GM12878 (cell line): ENCODE data around the gene LRRC27. TPM values are rescaled to one million over a fixed set of nuclear protein-coding genes. Genes with fewer than 3 reads are reported as not detected.

Experiments used
- ATAC-seq: fragments of 200-7000 bp; cut with Tn5 transposase; 3 replicates; pipeline ENCODE4 v1.9.1; 2020; ENCODE audit warnings: mild to moderate bottlenecking, moderate library complexity
- BruUV-seq: library from RNA; stranded (reverse); fragments of 400-500 nt; replicated peaks from 2 replicates; lab custom pipeline; 2021; lab: Mats Ljungman, UMichigan
- CTCF ChIA-PET: fragments of 300-600 bp; sonication (Branson Sonifier 250); formaldehyde crosslinking; extraction: SDS; loops from one replicate; lab custom pipeline; 2021; ENCODE audit warnings: inconsistent platforms; lab: Yijun Ruan, JAX
- POLR2A ChIA-PET: fragments of 350-600 bp; formaldehyde crosslinking; extraction: SDS; loops from one replicate; lab custom pipeline; 2021; ENCODE audit warnings: inconsistent platforms; lab: Charles Lee
- RAD21 ChIA-PET: fragments of 300-600 bp; sonication (Branson Sonifier 250); formaldehyde crosslinking; loops from one replicate; lab custom pipeline; 2023; ENCODE audit warnings: antibody characterized with exemption; ENCODE audit not compliant: unreplicated experiment; lab: Charles Lee
- SMC1A ChIA-PET: fragments of 300-600 bp; sonication (Branson Sonifier 250); formaldehyde crosslinking; loops from one replicate; lab custom pipeline; 2023; ENCODE audit not compliant: unreplicated experiment, uncharacterized antibody; lab: Charles Lee
- DNase-seq: peaks from one replicate; pipeline ENCODE4 v3.0.0-alpha.2; 2011; ENCODE audit warnings: low read depth, low spot score
- FAIRE-seq: peaks from 3 replicates; lab custom pipeline; 2011; peaks lifted over from hg19 to GRCh38; lab: Jason Lieb, UNC
- H2AFZ ChIP-seq: 2 replicates; pipeline ENCODE4 v1.6.0; 2011; ENCODE audit warnings: low read depth, low read length, control low read depth; ENCODE audit not compliant: control insufficient read depth
- H3K27ac ChIP-seq: 2 replicates; pipeline ENCODE4 v1.5.1; 2011; ENCODE audit warnings: control low read depth; ENCODE audit not compliant: control insufficient read depth, insufficient read depth
- H3K27me3 ChIP-seq, 2 experiments: replicated peaks in 1 of 2; 2 replicates each; pipeline versions ENCODE4 v1.6.0 to v1.6.1; 2011; ENCODE audit warnings: low read length in 1 of 2; ENCODE audit not compliant: control insufficient read depth in 2 of 2, insufficient read depth in 2 of 2
- H3K36me3 ChIP-seq, 2 experiments: 2 replicates each; pipeline ENCODE4 v1.5.1; 2011; ENCODE audit warnings: low read length in 1 of 2; ENCODE audit not compliant: control insufficient read depth in 2 of 2, insufficient read depth in 2 of 2
- H3K4me1 ChIP-seq: 2 replicates; pipeline ENCODE4 v1.6.1; 2011; ENCODE audit warnings: mild to moderate bottlenecking, low read length, moderate library complexity, mixed read lengths; ENCODE audit not compliant: control insufficient read depth, insufficient read depth
- H3K4me2 ChIP-seq: 2 replicates; pipeline ENCODE4 v1.6.0; 2011; ENCODE audit warnings: control low read depth; ENCODE audit not compliant: control insufficient read depth, insufficient read depth
- H3K4me3 ChIP-seq: fragments of 200-600 bp; sonication (generic); 2 replicates; pipeline ENCODE4 v1.5.1; 2016
- H3K79me2 ChIP-seq: 2 replicates; pipeline ENCODE4 v1.6.0; 2011; ENCODE audit warnings: low read length; ENCODE audit not compliant: control insufficient read depth, insufficient read depth
- H3K9ac ChIP-seq: 2 replicates; pipeline ENCODE4 v1.8.0; 2011; ENCODE audit warnings: low read length, control low read depth, mixed read lengths; ENCODE audit not compliant: control insufficient read depth, insufficient read depth
- H3K9me3 ChIP-seq: replicated peaks from 3 replicates; pipeline ENCODE4 v1.5.1; 2011; ENCODE audit warnings: mild to moderate bottlenecking, low read length; ENCODE audit not compliant: control insufficient read depth, insufficient read depth
- H4K20me1 ChIP-seq: 2 replicates; pipeline ENCODE4 v1.6.0; 2011; ENCODE audit not compliant: control insufficient read depth, insufficient read depth
- ASH2L ChIP-seq: fragments of 300-600, 200-600 bp; sonication (generic); IDR thresholded peaks from 2 replicates; pipeline ENCODE4 v1.6.1; 2017; ENCODE audit warnings: low read depth, mild to moderate bottlenecking, borderline replicate concordance
- CBFB ChIP-seq: IDR thresholded peaks from 2 replicates; pipeline ENCODE4 v1.6.1; 2016; ENCODE audit warnings: antibody characterized with exemption, low read depth
- CBX3 ChIP-seq: fragments of 200-600 bp; sonication (generic); IDR thresholded peaks from 2 replicates; pipeline ENCODE4 v1.6.1; 2016; ENCODE audit warnings: low read depth, borderline replicate concordance
- CREM ChIP-seq: IDR thresholded peaks from 2 replicates; pipeline ENCODE4 v1.6.1; 2014; ENCODE audit warnings: antibody characterized with exemption, low read depth
- EGR1 ChIP-seq, 2 experiments: IDR thresholded peaks; 1 replicate in 1 of 2; 2 replicates in 1 of 2; pipeline ENCODE4 v1.6.1; 2011 to 2012; ENCODE audit warnings: low read depth in 2 of 2, low read length in 2 of 2, borderline replicate concordance in 1 of 2, mild to moderate bottlenecking in 1 of 2, moderate library complexity in 1 of 2
- EZH2 ChIP-seq: IDR thresholded peaks from 2 replicates; pipeline ENCODE4 v1.6.1; 2012; ENCODE audit warnings: low read depth, mild to moderate bottlenecking, control low read depth, inconsistent platforms, low read length, borderline replicate concordance; ENCODE audit not compliant: control insufficient read depth
- HDAC6 ChIP-seq: fragments of 200-600 bp; sonication (generic); IDR thresholded peaks from one replicate; pipeline ENCODE4 v1.8.0; 2017; ENCODE audit warnings: antibody characterized with exemption; ENCODE audit not compliant: unreplicated experiment
- KAT2A ChIP-seq: conservative IDR thresholded peaks from 2 replicates; pipeline ENCODE4 v1.6.1; 2011; ENCODE audit warnings: low read depth, low read length; ENCODE audit not compliant: control insufficient read depth
- PAX5 ChIP-seq: IDR thresholded peaks from 2 replicates; pipeline ENCODE4 v1.6.1; 2011; ENCODE audit warnings: low read depth, low read length, borderline replicate concordance
- PML ChIP-seq: IDR thresholded peaks from 2 replicates; pipeline ENCODE4 v1.6.1; 2012; ENCODE audit warnings: low read length, inconsistent platforms
- POLR2AphosphoS2 ChIP-seq: IDR thresholded peaks from 2 replicates; pipeline ENCODE4 v1.6.1; 2011; ENCODE audit warnings: low read depth, mild to moderate bottlenecking, low read length, improper control_type of control experiment, moderate library complexity
- RB1 ChIP-seq: fragments of 450-650 bp; formaldehyde crosslinking; IDR thresholded peaks from 2 replicates; pipeline ENCODE4 v1.6.1; 2017; ENCODE audit warnings: mild to moderate bottlenecking, borderline replicate concordance
- SMC3 ChIP-seq: IDR thresholded peaks from 2 replicates; pipeline ENCODE4 v1.6.1; 2011; ENCODE audit warnings: low read length, improper control_type of control experiment, borderline replicate concordance
- ZSCAN29 ChIP-seq: fragments of 450-650 bp; IDR thresholded peaks from 2 replicates; pipeline ENCODE4 v1.6.1; 2017; ENCODE audit warnings: mild to moderate bottlenecking, moderate library complexity
- WGBS: methylation state at CpG from one replicate; pipeline ENCODE4 v1.1.6; 2016; ENCODE audit warnings: low lambda C conversion rate; ENCODE audit not compliant: insufficient replicate concordance, insufficient coverage; ENCODE audit errors: missing lambda C conversion rate; 5-methylcytosine and 5-hydroxymethylcytosine counted together
- in situ Hi-C: fragments of 300-500 bp; cut with MboI; formaldehyde crosslinking; loops from 9 replicates; pipeline ENCODE4 v1.14.3; 2018; ENCODE audit warnings: mixed read lengths
- intact Hi-C: fragments of 100-400 bp; cut with micrococcal nuclease; formaldehyde crosslinking; loops from one replicate; pipeline ENCODE4 v1.14.2; 2022; ENCODE audit not compliant: unreplicated experiment
- polyA plus RNA-seq, 11 experiments: library from polyadenylated mRNA; depleted of rRNA in 4 of 11; unstranded in 6 of 11; stranded (reverse) in 5 of 11; fragments of >200 nt; fragmentation: Nextera tagmentation in 4 of 11; fragmentation: Illumina TruSeq in 1 of 11; extraction: Ambion mirVana in 4 of 11; extraction: Trizol in 1 of 11; gene quantifications; 1 replicate in 1 of 11; 2 replicates in 10 of 11; pipeline versions ENCODE4 v1.2.1 to v1.2.3, GENCODE V29; 2011 to 2016; ENCODE audit warnings: inconsistent platforms in 2 of 11, missing spikeins in 2 of 11, low read depth in 1 of 11
- total RNA-seq, 4 experiments: library from RNA; depleted of rRNA in 3 of 4; stranded (reverse); fragments of >200 nt in 3 of 4; fragmentation: Illumina TruSeq in 1 of 4; extraction: Trizol in 1 of 4; gene quantifications; 2 replicates each; pipeline versions ENCODE4 v1.2.1 to v1.2.3, GENCODE V29; 2013 to 2021
- TF ChIP-seq, protein P1 (sequence below): IDR thresholded peaks from 2 replicates; pipeline ENCODE4 v1.6.1; 2011; ENCODE audit warnings: low read depth, low read length, improper control_type of control experiment, borderline replicate concordance
- TF ChIP-seq, protein P2 (sequence below): IDR thresholded peaks from 2 replicates; pipeline ENCODE4 v1.6.1; 2012; ENCODE audit warnings: mild to moderate bottlenecking, low read depth, low read length
- TF ChIP-seq, protein P3 (sequence below): fragments of 450-650 bp; formaldehyde crosslinking; IDR thresholded peaks from 2 replicates; pipeline ENCODE4 v1.4.0; 2022; ENCODE audit warnings: mild to moderate bottlenecking, moderate library complexity

The LRRC27 gene
- total and polyA plus RNA-seq, 10 of the 15 experiments (the other 5 are each of a cell fraction or from before 2014, with no cell fraction given), result 0.48 to 6.9 (median 4.7) TPM

DNA sequence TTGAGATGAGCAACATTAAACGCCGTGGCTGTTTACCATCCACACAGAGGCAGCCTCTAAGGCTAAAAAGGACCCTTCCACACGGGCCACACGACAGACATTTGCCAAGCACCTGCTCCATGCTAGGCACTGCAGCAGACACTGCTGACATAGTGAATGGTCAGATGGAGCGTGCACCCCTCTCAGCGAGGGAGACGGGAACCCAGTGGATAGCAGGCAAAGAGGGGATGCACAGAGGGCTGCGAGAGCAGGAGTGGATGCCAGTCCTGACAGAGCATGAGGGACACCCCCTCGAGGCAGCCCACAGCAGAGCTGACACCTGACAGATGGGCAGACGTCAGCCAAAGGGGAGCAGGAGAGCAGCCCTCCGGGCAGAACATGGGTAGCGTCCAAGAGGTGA lies 18.7 kb upstream of the LRRC27 start (continued):
- TF ChIP-seq, protein P1, sequence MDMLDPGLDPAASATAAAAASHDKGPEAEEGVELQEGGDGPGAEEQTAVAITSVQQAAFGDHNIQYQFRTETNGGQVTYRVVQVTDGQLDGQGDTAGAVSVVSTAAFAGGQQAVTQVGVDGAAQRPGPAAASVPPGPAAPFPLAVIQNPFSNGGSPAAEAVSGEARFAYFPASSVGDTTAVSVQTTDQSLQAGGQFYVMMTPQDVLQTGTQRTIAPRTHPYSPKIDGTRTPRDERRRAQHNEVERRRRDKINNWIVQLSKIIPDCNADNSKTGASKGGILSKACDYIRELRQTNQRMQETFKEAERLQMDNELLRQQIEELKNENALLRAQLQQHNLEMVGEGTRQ, result no peak
- TF ChIP-seq CREM, result no peak
- TF ChIP-seq RB1, result no peak
- no peak for TF ChIP-seq SMC3
- TF ChIP-seq CBX3, result no peak
- no peak for TF ChIP-seq ZSCAN29
- TF ChIP-seq PML, result no peak
- TF ChIP-seq, all 136 proteins: peak for 0

DNA sequence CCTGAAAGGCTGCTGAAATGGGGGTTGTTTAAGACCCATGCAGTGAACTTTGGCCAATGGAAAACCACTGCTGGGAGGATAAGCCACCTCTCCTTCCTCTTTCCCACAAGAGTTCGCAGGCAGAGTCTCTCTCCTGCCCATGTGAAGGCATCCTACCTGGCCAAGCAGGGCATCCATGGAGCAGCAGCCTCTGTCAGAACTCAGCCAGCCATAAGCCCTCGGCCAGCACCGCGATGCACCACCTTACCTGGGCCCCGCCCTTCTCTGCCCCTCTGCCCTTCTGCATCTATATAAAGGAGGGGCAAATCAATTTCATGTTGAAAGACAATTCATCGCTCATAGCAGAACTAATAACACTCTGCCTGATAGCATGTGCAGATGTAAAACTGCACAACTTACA lies 18.1 kb upstream of the LRRC27 start:
- Histone ChIP-seq H3K27me3 (peaks cover 1 to 3% of the 10 kb centered on the region in 2 experiments), H3K36me3 (no peaks in the 10 kb centered on the region), H3K4me2 (no peak overlapping the region), H3K79me2 (no peaks in the 10 kb centered on the region), H3K9me3 (no peaks in the 10 kb centered on the region; the same call in 2 of the 3 replicates), H3K4me3 (no peak overlapping the region), H3K4me1 (no peaks in the 10 kb centered on the region), H4K20me1 (no peaks in the 10 kb centered on the region; the same call in 1 of the 2 replicates), H3K27ac (no peak overlapping the region), H3K9ac (no peak overlapping the region), H2AFZ (no peak overlapping the region)
- SMC1A ChIA-PET, result no interaction called here
- CTCF ChIA-PET, result no interaction called here
- intact Hi-C loops (no loop called here), in situ Hi-C loops (no loop called here)
- DNase-seq (no peak), ATAC-seq (no peak), FAIRE-seq (no peak)
- RAD21 ChIA-PET, result no interaction called here
- BruUV-seq, result no TSS peak
- POLR2A ChIA-PET, result no interaction called here
- WGBS, result 84% methylated on average over 6 of the region's 6 CpGs
- TF ChIP-seq SMC3 (no peak), ASH2L (no peak), EZH2 (no peak), EGR1 (IDR thresholded peaks at IDR 0.05; ENCODE audit: borderline replicate concordance in 1 of 2, low read depth in 2 of 2, low read length in 2 of 2) (no peak), PAX5 (no peak), HDAC6 (no peak), CBFB (no peak), KAT2A (no peak), POLR2AphosphoS2 (no peak)
- TF ChIP-seq, protein P2, sequence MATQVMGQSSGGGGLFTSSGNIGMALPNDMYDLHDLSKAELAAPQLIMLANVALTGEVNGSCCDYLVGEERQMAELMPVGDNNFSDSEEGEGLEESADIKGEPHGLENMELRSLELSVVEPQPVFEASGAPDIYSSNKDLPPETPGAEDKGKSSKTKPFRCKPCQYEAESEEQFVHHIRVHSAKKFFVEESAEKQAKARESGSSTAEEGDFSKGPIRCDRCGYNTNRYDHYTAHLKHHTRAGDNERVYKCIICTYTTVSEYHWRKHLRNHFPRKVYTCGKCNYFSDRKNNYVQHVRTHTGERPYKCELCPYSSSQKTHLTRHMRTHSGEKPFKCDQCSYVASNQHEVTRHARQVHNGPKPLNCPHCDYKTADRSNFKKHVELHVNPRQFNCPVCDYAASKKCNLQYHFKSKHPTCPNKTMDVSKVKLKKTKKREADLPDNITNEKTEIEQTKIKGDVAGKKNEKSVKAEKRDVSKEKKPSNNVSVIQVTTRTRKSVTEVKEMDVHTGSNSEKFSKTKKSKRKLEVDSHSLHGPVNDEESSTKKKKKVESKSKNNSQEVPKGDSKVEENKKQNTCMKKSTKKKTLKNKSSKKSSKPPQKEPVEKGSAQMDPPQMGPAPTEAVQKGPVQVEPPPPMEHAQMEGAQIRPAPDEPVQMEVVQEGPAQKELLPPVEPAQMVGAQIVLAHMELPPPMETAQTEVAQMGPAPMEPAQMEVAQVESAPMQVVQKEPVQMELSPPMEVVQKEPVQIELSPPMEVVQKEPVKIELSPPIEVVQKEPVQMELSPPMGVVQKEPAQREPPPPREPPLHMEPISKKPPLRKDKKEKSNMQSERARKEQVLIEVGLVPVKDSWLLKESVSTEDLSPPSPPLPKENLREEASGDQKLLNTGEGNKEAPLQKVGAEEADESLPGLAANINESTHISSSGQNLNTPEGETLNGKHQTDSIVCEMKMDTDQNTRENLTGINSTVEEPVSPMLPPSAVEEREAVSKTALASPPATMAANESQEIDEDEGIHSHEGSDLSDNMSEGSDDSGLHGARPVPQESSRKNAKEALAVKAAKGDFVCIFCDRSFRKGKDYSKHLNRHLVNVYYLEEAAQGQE, result no peak
- TF ChIP-seq, protein P3, sequence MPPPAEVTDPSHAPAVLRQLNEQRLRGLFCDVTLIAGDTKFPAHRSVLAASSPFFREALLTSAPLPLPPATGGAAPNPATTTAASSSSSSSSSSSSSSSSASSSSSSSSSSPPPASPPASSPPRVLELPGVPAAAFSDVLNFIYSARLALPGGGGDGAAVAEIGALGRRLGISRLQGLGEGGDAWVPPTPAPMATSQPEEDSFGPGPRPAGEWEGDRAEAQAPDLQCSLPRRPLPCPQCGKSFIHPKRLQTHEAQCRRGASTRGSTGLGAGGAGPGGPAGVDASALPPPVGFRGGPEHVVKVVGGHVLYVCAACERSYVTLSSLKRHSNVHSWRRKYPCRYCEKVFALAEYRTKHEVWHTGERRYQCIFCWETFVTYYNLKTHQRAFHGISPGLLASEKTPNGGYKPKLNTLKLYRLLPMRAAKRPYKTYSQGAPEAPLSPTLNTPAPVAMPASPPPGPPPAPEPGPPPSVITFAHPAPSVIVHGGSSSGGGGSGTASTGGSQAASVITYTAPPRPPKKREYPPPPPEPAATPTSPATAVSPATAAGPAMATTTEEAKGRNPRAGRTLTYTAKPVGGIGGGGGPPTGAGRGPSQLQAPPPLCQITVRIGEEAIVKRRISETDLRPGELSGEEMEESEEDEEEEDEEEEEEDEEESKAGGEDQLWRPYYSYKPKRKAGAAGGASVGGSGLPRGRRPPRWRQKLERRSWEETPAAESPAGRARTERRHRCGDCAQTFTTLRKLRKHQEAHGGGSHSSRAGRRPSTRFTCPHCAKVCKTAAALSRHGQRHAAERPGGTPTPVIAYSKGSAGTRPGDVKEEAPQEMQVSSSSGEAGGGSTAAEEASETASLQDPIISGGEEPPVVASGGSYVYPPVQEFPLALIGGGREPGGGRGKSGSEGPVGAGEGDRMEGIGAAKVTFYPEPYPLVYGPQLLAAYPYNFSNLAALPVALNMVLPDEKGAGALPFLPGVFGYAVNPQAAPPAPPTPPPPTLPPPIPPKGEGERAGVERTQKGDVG, result no peak
